Activated T-cell treated with anti-CD3 and anti-CD28 coated beads, Interleukin-2, amount 50 U/mL, for 24 hours (primary cell): ENCODE data around the gene ILF2.

ENCODE experiments used
- DNase-seq: peaks from one replicate; pipeline ENCODE4 v3.0.0-alpha.2; 2020
- H3K27ac Mint-ChIP-seq: 2 replicates; pipeline ENCODE4 v1.8.0; 2020; ENCODE audit warnings: mild to moderate bottlenecking, mixed read lengths
- H3K27me3 Mint-ChIP-seq: 2 replicates; pipeline ENCODE4 v1.8.0; 2020; ENCODE audit warnings: mixed read lengths
- H3K36me3 Mint-ChIP-seq: 2 replicates; pipeline ENCODE4 v1.8.0; 2020; ENCODE audit warnings: low read depth, mixed read lengths
- H3K4me1 Mint-ChIP-seq: 2 replicates; pipeline ENCODE4 v1.8.0; 2020; ENCODE audit warnings: low read depth, mixed read lengths
- H3K4me3 Mint-ChIP-seq: 2 replicates; pipeline ENCODE4 v1.8.0; 2020; ENCODE audit warnings: mild to moderate bottlenecking, moderate library complexity, mixed read lengths
- H3K9me3 Mint-ChIP-seq: 2 replicates; pipeline ENCODE4 v1.8.0; 2020; ENCODE audit warnings: mixed read lengths

ILF2 gene

GRCh38 chr1:153616144-153616916 lies 54.5 kb downstream of the ILF2 start, which contains the start of gene S100A14:
TSS of gene S100A14 (minus strand) at chr1:153616325. CDS start at chr1:153615858, 467 bp downstream.
- no peak for DNase-seq
- H3K4me3 Mint-ChIP-seq = no peak within 1 kb of the TSS
- no peaks in the 10 kb centered on the region for H3K9me3 Mint-ChIP-seq
- H3K4me1 Mint-ChIP-seq = peaks cover 18% of the 10 kb centered on the region
- no peaks in the 10 kb centered on the region for H3K27me3 Mint-ChIP-seq
- H3K36me3 Mint-ChIP-seq = no peaks in the 10 kb centered on the region
- no peak within 1 kb of the TSS for H3K27ac Mint-ChIP-seq

GRCh38 chr1:153615406-153615805 lies 55.4 kb downstream of the ILF2 start:
- DNase-seq = no peak
- H3K9me3 Mint-ChIP-seq = no peaks in the 10 kb centered on the region
- no peak overlapping the region for H3K27ac Mint-ChIP-seq
- peaks cover 18% of the 10 kb centered on the region for H3K4me1 Mint-ChIP-seq
- H3K27me3 Mint-ChIP-seq = no peaks in the 10 kb centered on the region
- H3K36me3 Mint-ChIP-seq = no peaks in the 10 kb centered on the region
- no peak overlapping the region for H3K4me3 Mint-ChIP-seq

GRCh38 chr1:153614906-153615305 lies 55.9 kb downstream of the ILF2 start:
- Mint-ChIP-seq H3K36me3 (no peaks in the 10 kb centered on the region), H3K9me3 (no peaks in the 10 kb centered on the region), H3K4me1 (peaks cover 18% of the 10 kb centered on the region), H3K27me3 (no peaks in the 10 kb centered on the region), H3K27ac (no peak overlapping the region), H3K4me3 (no peak overlapping the region)
- DNase-seq = no peak

GRCh38 chr1:153614189-153614900 lies 56.4 kb downstream of the ILF2 start:
- H3K9me3 Mint-ChIP-seq = no peaks in the 10 kb centered on the region
- peaks cover 18% of the 10 kb centered on the region for H3K4me1 Mint-ChIP-seq

GRCh38 chr1:153613406-153613805 lies 57.4 kb downstream of the ILF2 start:
- Mint-ChIP-seq H3K4me3 (no peak overlapping the region), H3K27ac (no peak overlapping the region), H3K36me3 (no peaks in the 10 kb centered on the region), H3K9me3 (no peaks in the 10 kb centered on the region), H3K4me1 (peaks cover 18% of the 10 kb centered on the region), H3K27me3 (no peaks in the 10 kb centered on the region)
- no peak for DNase-seq

More at GRCh38 chr1:153614189-153614900, 56.4 kb downstream of the ILF2 start:
- no peaks in the 10 kb centered on the region for H3K27me3 Mint-ChIP-seq
- H3K4me3 Mint-ChIP-seq = no peak overlapping the region
- H3K36me3 Mint-ChIP-seq = no peaks in the 10 kb centered on the region
- DNase-seq = no peak
- H3K27ac Mint-ChIP-seq = no peak overlapping the region

GRCh38 chr1:153612755-153613331 lies 58.0 kb downstream of the ILF2 start, which contains the start of gene S100A16:
TSS of gene S100A16 (minus strand) at chr1:153613137. CDS start at chr1:153608151, 4,986 bp downstream.
- Mint-ChIP-seq H3K27me3 (no peaks in the 10 kb centered on the region), H3K27ac (no peak within 1 kb of the TSS), H3K9me3 (no peaks in the 10 kb centered on the region), H3K4me3 (no peak within 1 kb of the TSS), H3K36me3 (no peaks in the 10 kb centered on the region), H3K4me1 (peaks cover 16% of the 10 kb centered on the region)
- DNase-seq = no peak

GRCh38 chr1:153612111-153612754 lies 58.6 kb downstream of the ILF2 start:
- Mint-ChIP-seq H3K27me3 (no peaks in the 10 kb centered on the region), H3K4me3 (no peak overlapping the region), H3K9me3 (no peaks in the 10 kb centered on the region), H3K27ac (no peak overlapping the region), H3K4me1 (peaks cover 10% of the 10 kb centered on the region), H3K36me3 (no peaks in the 10 kb centered on the region)
- no peak for DNase-seq
